ENCODE measurements around the gene SEPTIN1.

Gene SEPTIN1

DNA sequence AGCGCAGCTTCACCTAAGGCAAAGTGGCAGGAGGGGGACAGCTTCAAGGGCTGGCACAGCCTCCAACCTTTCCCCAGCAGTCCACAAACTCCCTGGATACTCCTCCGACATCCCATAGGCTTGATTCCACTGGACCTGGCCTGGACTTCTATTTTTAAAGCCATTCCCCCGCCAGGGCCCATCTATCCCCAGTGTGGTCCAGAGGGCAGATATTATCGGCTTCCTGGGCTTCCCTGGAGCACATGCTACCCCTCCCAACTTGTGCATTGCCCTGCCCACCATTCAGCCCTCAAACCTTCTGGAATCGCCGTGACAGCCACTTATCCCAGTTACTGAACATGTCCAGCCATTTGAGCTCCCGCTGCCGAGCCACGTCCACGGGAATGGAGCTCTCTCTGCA is 17.2 kb downstream of the SEPTIN1 start:
- H3K4me3 ChIP-seq (ENCODE audit: low read depth, low read length): no peak overlapping the region
- peaks cover 27% of the 10 kb centered on the region for H3K36me3 ChIP-seq (replicated peaks)
- DNase-seq: no peak
- no peak overlapping the region for H3K27ac ChIP-seq
- no peaks in the 10 kb centered on the region for H3K27me3 ChIP-seq (replicated peaks)
- in situ Hi-C loops (cut with HindIII; ENCODE audit: low pct_ligation_motif_present, low sequenced_read_pairs): no loop called here
- TF ChIP-seq, protein P1, sequence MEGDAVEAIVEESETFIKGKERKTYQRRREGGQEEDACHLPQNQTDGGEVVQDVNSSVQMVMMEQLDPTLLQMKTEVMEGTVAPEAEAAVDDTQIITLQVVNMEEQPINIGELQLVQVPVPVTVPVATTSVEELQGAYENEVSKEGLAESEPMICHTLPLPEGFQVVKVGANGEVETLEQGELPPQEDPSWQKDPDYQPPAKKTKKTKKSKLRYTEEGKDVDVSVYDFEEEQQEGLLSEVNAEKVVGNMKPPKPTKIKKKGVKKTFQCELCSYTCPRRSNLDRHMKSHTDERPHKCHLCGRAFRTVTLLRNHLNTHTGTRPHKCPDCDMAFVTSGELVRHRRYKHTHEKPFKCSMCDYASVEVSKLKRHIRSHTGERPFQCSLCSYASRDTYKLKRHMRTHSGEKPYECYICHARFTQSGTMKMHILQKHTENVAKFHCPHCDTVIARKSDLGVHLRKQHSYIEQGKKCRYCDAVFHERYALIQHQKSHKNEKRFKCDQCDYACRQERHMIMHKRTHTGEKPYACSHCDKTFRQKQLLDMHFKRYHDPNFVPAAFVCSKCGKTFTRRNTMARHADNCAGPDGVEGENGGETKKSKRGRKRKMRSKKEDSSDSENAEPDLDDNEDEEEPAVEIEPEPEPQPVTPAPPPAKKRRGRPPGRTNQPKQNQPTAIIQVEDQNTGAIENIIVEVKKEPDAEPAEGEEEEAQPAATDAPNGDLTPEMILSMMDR (IDR thresholded peaks at IDR 0.05; ENCODE audit: low read depth, low read length, missing control alignments): no peak

DNA sequence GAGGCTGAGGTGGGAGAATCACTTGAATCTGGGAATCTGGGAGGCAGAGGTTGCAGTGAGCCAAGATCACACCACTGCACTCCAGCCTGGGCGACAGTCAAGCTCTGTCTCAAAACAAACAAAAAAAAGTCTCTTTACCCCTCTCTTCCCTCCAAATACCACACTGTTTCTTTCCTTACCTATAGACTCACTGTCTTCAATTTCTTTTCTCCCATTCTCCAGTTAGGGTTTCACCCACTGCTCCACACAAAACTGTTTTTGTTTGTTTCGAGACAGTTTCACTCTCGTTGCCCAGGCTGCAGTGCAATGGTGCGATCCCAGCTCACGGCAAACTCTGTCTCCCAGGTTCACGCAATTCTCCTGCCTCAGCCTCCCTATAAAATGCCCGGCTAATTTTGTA is 21.2 kb downstream of the SEPTIN1 start:
- in situ Hi-C loops (cut with HindIII; ENCODE audit: low pct_ligation_motif_present, low sequenced_read_pairs): no loop called here
- H3K36me3 ChIP-seq (replicated peaks): peaks cover 54% of the 10 kb centered on the region
- TF ChIP-seq, protein P1 (IDR thresholded peaks at IDR 0.05; ENCODE audit: low read depth, low read length, missing control alignments): no peak
- no peak overlapping the region for H3K4me3 ChIP-seq (ENCODE audit: low read depth, low read length)
- DNase-seq: no peak
- no peak overlapping the region for H3K27ac ChIP-seq
- no peaks in the 10 kb centered on the region for H3K27me3 ChIP-seq (replicated peaks)

DNA sequence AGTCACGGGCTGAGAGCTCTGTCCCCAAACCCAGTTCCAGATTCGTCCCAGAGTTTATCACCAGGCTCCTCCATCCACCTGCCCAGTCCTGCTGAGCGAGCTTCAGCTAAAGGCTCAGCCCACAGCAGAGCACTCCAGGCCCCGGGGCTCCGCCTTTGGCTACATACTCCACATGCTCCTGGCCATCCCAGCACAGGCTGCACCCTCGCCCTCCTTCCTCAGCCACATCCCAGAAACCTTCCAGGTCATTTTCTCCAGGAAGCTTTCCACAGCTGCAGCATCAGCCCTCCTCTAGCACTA is 22.5 kb downstream of the SEPTIN1 start:
- H3K27me3 ChIP-seq (replicated peaks): no peaks in the 10 kb centered on the region
- in situ Hi-C loops (cut with HindIII; ENCODE audit: low pct_ligation_motif_present, low sequenced_read_pairs): no loop called here
- peaks cover 44% of the 10 kb centered on the region for H3K36me3 ChIP-seq (replicated peaks)
- no peak for DNase-seq
- H3K4me3 ChIP-seq (ENCODE audit: low read depth, low read length): no peak overlapping the region
- TF ChIP-seq, protein P1 (IDR thresholded peaks at IDR 0.05; ENCODE audit: low read depth, low read length, missing control alignments): no peak
- no peak overlapping the region for H3K27ac ChIP-seq

DNA sequence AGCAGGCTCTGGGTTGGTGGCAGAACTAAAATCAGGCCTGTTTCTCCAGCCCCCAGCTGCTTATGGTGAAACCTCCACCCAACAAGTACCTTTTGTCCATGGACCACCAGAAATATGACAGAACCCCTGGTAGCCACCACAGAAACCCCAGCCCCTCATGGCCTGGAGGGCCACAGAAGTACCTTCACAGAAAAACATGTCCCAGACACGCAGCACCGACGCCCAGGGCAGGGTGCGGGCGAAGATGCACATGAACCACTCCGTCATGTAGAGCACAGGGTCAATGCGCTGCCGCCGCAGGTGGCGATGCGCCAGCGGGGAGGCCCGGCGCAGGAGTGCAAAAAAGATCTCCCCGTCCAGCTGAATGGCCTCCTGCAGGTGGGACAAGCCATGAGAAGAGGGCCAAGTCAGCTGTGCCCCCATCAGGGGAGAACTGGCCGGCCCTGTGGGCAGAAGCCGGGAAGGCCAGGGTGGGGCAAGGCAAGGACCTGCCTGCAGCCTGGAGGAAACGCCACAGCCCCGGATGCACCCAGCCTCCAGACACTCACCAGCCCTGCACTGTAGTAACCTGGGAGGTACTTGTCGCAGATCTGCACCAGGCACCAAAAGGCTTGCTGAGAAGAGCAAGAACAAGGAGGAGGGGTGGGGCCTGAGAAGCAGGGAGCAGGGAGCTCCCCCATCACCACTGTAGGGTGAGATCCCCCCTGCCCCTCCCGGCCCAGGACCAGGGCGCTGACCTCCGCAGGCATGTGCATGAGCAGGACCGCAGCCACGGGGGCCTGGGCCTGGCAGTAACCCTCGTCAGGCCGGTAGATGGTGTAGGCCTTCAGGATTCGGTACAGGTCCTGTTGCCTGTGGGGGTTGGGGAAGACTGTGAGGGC is 23.1 kb downstream of the SEPTIN1 start:
- Histone ChIP-seq H3K4me3 (ENCODE audit: low read depth, low read length) (no peak overlapping the region), H3K36me3 (replicated peaks) (peaks cover 40% of the 10 kb centered on the region), H3K27me3 (replicated peaks) (no peaks in the 10 kb centered on the region), H3K27ac (no peak overlapping the region)
- TF ChIP-seq, protein P1 (IDR thresholded peaks at IDR 0.05; ENCODE audit: low read depth, low read length, missing control alignments): no peak
- in situ Hi-C loops (cut with HindIII; ENCODE audit: low pct_ligation_motif_present, low sequenced_read_pairs): no loop called here
- DNase-seq: no peak

DNA sequence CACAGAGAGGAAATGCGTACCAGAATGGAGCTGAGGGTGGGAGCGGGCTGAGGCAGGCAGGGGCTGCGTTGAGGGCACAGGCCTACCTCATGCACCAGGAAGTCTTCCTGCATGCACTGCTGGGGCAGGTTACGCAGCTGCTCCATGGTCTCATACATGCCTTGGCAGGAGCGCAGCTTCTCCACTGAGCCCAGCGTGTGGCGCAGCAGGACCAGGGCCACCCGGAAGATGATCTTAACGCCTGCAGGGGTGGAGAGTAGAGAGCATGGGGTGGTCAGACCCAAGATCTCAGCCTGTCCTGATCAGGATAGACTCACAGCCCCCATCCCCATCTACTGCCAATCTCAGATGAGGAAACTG is 23.8 kb downstream of the SEPTIN1 start:
- TF ChIP-seq, protein P1 (IDR thresholded peaks at IDR 0.05; ENCODE audit: low read depth, low read length, missing control alignments): no peak
- in situ Hi-C loops (cut with HindIII; ENCODE audit: low pct_ligation_motif_present, low sequenced_read_pairs): no loop called here
- no peak overlapping the region for H3K4me3 ChIP-seq (ENCODE audit: low read depth, low read length)

More for the DNA sequence above, 23.8 kb downstream of the SEPTIN1 start:
- Histone ChIP-seq H3K27ac (no peak overlapping the region), H3K27me3 (replicated peaks) (no peaks in the 10 kb centered on the region), H3K36me3 (replicated peaks) (peaks cover 43% of the 10 kb centered on the region)
- no peak for DNase-seq

All from brain microvascular endothelial cell (primary cell).